GM21423 (cell line): ENCODE data around the gene NCOR2.

Experiments used
- ATAC-seq: cut with Tn5 transposase; IDR thresholded peaks from one replicate; pipeline ENCODE4 v1.9.1; 2021; ENCODE audit warnings: mild to moderate bottlenecking, moderate library complexity; ENCODE audit not compliant: unreplicated experiment

NCOR2 gene

DNA sequence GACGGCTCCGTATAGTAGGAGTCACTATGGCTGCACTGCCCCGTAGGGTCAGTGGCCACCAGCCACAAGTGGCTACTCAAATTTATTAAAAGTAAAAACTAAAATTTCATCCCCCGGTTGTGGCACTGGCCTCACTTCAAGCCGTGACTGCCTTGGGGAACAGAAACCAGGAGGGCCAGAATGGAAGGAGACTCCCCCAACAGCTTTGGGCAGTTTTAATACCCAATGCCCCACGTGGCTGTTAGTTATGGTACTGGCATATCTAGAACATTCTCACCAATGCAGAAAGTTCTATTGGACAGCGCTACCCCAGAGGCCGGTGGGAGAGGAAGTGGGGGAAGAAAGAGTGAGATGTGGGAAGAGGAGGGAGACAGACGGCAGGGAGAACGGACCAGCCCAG, 6.2 kb downstream of the NCOR2 start:
- ATAC-seq = no peak

GRCh38 chr12:124560146-124560890, 7.1 kb downstream of the NCOR2 start:
- ATAC-seq = no peak

GRCh38 chr12:124559182-124560017, 8.0 kb downstream of the NCOR2 start:
- ATAC-seq = no peak

DNA sequence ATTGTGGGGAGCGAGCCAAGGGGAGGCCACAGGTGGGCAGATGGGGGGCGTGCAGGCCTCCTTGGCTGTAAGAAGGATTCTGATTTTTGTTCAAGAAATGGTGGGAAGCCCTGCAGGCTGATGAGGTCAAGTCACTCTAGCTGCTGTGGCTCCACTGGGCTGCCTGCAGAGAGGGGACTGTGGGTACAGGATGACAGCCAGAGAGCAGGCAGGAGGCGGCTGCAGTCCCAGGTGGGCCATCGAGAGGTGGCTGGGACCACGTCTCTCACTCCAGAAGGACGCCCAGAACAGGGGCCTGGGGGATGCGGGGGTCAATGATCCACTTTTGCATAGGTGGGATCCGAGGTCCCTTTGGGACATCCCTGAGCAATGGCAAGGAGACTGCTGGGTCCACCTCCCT, 9.1 kb downstream of the NCOR2 start:
- no peak for ATAC-seq

DNA sequence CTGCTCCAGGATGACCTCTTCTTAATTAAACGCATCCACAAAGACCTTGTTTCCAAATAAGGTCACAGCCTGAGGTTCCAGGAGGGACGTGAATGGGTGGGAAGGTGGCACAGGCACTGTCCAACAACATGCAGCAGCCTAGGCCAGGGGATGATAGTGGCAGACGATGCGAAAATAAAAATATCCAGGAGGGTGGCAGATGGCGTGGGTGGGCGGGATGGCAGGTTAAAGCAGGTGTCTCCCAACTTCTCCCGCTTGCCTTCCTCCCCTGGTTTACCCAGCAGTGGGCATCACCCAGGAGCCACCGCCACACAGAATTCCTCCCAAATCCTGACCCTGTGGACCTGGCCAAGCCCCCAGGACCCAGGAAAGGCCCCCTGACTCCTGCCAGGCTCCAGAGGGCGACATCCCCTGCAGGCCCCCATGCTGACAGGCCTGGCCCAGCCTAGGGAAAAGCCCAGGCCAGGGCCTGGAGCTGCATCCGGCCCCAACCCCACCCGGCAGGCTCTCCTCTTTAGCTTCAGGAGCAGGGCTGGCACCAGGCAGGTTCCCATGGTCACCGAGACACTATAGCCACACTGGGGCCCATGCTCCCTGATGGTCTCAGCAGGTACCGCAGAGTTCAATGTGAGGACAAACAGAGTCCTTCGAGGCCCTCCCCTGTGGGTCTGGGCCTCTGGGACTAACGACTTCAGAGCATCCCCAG, 9.7 kb downstream of the NCOR2 start:
- no peak for ATAC-seq

- no peak for ATAC-seq
Measured at GRCh38 chr12:124556896-124557501, 10.4 kb downstream of the NCOR2 start.

GRCh38 chr12:124556074-124556466, 11.3 kb downstream of the NCOR2 start:
- no peak for ATAC-seq

- no peak for ATAC-seq
Measured at GRCh38 chr12:124555168-124556073, 12.0 kb downstream of the NCOR2 start.

DNA sequence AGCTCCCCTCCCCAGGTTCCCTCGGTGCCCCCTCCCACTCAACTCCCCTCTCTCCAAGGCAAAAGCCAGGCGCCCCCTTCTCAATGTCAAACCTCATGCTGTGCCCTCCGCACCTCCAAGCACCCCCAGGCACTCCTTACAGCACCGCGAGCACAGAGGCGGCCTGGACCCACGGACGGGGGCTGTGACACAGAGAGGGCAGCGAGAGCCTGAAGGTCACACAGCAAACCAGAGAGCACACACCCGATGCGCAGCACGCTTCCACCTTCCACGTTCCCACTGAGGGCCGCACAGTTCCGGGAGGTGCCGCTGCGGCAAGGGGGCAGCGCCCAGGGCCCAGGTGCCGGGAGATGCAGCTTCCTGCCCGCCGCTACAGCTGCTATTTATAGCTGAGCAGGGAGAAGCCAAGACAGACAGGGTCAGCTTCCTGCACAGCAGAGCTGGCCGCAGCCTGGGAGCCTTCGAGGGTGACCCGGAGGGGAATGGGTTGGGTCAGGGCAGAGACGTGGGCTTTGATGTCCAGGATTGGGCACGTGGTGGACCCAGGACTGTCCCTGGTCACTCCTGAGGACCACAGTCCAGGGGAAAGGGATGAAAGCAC, 12.9 kb downstream of the NCOR2 start:
- ATAC-seq = no peak

DNA sequence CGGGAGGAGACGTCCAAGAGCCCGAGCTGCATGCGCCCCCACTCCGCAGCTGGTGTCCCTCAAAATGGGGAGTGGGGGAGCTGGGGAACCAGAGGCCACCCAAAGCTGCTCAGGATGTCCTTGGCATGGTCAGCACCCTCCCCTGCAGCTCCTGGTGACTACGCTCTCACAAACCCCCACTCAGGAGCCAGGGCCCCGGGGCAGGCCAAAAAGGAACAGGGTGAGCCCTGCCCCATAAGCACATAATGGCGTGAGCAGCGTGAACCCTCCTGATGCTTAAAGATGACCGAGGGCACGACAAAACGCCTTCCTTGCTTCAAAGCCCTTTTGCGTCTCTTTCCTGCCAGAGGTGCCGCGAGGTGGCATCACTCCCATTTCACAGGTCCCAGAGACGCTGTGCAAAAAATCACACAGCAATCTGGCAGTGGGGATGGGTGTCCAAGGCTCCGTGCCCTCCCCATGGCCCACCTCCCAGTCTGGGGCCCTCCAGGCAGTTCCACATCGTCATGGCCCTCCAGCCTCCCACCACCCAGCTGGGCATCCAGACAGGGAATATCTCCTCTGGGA, 13.5 kb downstream of the NCOR2 start:
- ATAC-seq = no peak

GRCh38 chr12:124551268-124552144, 15.9 kb downstream of the NCOR2 start:
- no peak for ATAC-seq

GRCh38 chr12:124550123-124551089, 17.0 kb downstream of the NCOR2 start:
- no peak for ATAC-seq

DNA sequence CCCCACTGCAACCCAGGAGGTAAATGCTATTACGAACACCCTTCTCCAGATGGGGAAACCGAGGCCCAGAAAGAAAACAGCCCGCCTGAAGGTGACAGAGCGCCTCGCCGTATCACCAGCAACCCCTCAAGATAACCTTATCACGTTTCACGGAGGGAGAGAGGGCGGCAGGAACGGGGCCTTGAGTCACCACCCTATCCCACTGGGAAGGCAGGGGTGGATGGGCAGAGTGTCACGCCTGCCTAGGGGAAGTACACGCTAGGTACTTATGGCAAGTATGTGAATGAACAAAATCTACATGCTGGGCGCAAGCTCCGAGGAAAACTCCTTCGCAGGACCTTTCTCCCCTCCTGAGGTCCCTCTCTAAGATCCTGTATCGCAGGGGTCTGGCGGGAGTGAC, 17.8 kb downstream of the NCOR2 start:
- no peak for ATAC-seq

DNA sequence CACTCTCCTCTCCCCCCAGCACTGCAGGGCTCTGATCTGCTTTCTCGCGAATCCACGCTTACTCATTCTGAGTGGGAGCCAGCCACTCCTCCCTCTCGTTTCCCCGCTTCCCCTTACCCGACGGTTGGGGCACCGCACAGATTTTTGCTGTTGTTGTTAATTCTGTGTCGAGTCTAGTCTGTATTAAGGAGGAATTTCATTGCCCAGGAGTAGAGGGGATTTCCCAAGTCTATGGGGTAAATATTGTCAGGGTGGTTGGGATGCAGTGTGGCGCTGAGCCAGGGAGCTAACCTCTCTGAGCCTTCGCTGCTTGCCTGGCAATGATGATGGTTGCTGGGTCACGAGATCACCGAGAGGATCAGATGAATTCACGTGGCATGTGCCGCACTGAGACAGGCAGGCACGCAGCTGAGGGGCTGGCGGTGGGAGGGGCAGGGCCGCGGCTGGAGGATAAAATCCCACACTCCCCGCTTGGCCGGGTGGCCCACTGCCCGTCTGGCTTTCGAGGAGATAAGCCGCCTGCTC, 18.5 kb downstream of the NCOR2 start:
- no peak for ATAC-seq

- no peak for ATAC-seq
Measured at GRCh38 chr12:124547626-124548025, 19.8 kb downstream of the NCOR2 start.

DNA sequence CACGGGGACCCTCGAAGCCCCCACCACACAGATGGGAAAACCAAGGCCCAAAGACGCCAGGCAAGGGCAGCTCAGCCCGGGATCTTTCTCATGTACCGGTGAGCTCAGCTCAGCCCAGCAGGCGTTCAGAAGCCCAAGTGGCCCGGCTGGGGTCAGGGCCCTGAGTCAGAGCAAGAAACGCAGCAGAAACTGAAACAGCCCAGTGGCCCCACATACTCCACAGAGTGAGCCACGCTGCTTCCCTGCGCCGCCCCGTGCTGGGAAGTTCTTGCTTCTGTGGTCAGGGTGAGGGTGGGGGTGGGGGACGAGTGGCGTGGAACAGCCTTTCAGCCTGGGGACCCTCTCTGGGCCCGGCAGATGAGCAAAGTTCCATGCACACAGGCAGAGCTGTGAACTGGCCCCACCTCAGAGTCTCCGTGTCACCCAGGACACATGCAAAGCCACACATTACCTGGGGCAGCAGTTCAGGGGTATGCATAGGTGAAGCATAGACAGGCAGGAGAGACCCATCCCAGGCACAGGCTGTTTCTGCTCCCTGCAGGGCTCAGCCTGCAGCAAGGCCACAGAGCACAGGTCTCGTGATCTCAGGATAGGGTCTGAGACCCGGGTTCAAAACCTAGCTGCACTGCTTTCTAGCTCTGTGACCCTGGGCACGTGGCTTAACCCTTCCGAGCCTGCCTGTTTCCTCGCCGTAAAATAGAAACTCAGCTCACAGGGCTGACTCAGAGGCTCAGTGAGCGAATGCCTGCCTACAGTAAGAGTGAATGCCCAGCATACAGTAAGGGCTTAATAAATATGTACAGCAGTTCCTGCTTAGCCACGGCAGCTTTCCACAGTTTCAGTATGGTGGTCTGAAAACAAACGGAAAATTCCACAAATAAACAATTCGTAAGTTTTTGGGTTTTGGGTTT, 21.6 kb downstream of the NCOR2 start:
- peak; percentile 75 for ATAC-seq
